NK-92 (cell line): ENCODE measurements around the gene GIMAP4.
"Not testable (repeated sequence)": the region's sequence is repeated elsewhere in the genome, so short reads cannot be mapped to it uniquely, and the experiment has no call there.

Source experiments
- DNase-seq: peaks from one replicate; lab custom pipeline; 2025; ENCODE audit not compliant: unreplicated experiment; lab: John Stamatoyannopoulos, UW

Gene GIMAP4

DNA sequence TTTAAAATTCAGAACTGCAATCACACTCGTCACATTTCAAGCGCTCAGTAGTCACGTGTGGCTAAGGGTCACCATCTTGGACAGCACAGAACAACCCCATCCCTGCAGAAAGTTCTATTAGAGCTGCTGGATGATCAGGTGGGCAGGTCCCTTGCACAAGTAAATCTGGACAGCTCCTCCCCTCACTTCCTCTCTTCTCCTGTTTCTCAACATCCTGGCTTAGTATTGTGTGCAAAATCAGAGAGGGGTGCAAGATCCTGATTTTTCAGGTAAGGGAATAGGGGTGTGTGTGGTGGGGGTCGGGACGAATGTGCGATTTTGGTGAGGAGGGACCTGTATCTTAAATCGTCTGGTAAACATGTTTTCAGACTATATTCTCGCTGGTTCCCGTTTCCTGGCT lies at the start of gene GIMAP4:
Gene GIMAP4 (plus strand): TSS at position 222 of the 400 bp plus-strand sequence. CDS start 2,512 bp downstream, outside the sequence.
- no peak for DNase-seq

DNA sequence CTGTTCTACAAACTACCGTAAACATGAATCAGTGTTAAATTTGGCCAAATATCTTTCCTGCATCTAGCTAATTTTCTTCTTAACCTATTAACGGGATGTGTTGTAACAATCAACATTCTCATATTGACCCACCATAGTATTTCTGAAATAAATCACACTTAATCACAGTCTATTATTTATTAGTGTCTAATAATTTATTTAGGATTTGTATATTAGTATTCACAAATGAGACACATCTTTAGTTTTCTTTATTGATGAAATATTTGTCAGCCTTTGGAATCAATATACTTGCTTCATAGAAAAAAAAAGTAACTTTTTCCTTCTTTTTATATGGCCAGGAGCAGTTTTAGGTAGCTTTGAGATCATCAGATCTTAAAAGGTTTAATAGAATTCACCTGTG lies 47.9 kb upstream of the GIMAP4 start:
- no peak for DNase-seq

DNA sequence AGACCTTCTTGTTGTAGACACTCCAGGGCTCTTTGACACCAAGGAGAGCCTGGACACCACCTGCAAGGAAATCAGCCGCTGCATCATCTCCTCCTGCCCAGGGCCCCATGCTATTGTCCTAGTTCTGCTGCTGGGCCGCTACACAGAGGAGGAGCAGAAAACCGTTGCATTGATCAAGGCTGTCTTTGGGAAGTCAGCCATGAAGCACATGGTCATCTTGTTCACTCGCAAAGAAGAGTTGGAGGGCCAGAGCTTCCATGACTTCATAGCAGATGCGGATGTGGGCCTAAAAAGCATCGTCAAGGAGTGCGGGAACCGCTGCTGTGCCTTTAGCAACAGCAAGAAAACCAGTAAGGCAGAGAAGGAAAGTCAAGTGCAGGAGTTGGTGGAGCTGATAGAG lies 47.0 kb upstream of the GIMAP4 start:
- DNase-seq, result no peak

DNA sequence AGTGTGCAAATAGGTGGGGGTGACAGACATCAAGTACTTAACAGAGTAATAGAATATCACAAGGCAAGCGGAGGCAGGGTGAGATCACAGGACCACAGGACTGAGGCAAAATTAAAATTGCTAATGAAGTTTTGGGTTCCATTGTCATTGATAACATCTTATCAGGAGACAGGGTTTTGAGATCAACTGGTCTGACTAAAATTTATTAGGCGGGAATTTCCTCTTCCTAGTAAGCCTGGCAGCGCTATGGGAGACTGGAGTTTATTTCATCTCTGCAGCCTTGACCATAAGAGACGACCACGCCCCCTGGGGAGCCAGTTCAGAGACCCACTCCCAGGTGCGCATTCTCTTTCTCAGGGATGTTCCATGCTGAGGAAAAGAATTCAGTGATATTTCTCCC lies 44.3 kb upstream of the GIMAP4 start:
- DNase-seq, result not testable (repeated sequence)

DNA sequence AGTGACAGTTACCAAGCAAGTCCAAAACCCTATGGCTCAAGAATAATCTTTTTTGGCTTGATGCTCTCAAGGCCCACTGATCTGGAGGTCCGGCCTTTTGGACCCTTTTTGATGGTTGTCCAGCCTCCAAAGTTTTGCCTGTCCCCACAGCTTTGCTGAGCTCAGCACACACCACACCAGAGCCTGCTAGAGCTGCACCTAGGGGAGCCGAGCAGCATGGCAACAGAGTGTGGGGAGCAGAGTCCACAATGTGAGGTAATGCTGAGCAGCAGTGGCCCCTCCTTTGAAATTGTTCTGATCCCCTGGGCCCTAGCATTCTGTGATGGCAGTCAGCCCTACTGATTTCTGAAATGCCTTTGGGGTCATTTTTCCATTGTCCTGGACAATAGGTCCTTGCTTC lies 43.2 kb upstream of the GIMAP4 start:
- no peak for DNase-seq

DNA sequence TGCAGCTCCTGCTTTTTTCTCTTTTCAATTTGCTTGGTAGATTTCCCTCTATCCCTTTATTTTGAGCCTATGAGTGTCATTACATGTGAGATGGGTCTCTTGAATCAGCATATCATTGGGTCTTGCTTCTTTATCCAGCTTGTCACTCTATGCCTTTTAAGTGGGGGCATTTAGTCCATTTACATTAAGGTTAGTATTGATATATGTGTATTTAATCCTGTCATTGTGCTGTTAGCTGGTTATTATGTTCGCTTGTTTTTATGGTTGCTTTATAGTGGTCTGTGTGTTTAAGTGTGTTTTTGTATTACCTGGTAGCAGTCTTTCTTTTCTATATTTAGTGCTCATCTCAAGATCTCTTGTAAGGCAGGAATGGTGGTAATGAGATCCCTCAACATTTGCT lies 35.5 kb upstream of the GIMAP4 start:
- no peak for DNase-seq

DNA sequence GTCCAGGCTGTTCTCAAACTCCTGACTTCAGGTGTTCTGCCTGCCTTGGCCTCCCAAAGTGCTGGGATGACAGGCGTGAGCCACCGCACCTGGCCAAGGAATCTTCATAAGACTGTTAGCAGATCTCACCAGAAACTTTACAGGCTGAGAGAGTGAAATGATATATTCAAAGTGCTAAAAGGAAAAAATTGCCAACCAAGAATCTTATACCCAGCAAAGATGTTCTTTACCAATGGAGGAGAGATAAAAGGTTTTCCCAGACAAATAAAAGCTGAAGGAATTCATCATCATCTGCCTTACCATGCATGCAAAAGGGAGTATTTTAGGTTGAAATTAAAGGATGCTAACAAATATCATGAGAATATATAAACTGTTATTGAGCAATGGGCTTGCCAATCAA lies 28.9 kb upstream of the GIMAP4 start:
- DNase-seq, result no peak

DNA sequence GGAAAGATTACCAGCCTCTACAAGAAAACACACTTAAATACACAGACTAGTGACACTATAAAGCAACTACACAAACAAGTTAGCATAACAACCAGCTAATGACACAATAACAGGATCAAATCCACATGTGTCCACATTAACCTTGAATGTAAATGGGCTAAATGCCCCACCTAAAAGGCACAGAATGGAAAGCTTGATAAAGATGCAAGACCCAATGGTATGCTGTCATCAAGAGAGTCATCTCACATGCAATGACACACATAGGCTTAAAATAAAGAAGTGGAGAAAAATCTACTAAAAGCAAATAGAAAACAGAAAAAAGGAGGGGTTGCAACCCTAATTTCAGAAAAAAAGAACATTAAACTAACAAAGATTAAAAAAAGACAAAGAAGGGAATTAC lies 14.0 kb upstream of the GIMAP4 start:
- no peak for DNase-seq

DNA sequence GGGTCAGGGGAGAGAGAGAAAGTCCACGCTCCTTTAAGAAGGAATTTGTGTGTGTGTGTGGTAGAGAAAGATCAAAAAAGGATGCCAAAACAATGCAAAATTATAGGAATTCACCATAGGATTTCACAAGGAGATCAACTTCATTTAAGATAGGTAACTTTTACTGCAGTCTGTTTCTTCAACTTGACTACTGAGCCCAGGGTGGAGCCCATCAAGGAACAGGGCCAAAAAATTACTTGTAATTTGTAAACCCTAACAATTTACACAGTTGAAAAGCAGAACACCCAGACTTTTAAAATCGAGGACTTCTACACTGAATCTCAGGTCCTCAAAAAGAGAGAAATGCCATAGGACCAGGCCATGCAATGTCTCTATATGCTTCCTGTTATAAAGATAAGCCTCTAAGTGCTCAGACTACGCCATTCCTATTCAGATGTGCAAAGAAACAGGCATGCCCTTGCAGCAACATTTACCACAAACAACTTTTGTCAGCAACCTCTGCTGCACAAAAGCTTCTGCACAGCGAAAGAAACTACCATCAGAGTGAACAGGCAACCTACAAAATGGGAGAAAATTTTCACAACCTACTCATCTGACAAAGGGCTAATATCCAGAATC lies 10.6 kb upstream of the GIMAP4 start:
- no peak for DNase-seq

DNA sequence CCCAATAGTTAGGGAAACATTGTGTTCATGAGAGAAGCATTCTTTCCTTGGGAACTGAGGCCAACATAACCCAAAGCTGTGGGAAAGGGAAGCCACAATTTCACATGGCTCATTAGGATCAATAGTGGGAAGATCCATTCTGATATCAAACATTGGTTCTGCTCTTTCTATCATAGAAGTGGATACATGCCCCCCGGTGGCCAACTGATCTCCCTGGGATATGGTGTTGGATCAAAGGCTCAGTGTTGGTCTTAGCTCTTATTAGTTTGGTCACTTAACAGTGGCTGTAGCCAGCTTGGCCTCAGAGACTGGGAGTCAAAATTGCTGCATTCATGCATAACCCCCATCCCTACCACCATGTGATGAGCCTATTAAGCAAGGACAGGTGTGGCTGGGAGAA lies 6.7 kb upstream of the GIMAP4 start:
- DNase-seq, result no peak

DNA sequence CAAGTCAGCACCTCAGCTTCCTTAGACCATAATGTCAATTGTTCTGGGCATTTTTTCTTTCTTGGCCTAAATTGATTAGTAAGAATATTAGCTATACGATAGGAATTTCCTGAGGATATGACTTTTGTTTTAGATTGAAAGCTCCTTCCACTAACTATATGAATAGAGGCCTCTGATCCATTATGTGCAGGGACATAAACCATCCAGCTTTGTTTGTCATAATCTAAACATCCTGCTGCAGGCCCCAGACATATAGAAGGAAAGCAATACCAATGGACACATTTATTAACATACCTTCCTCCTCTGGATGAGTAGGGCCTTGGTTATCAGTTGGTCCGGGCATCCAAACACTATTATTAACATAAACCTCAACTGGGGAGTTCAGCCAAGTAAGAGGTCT lies 4.3 kb upstream of the GIMAP4 start:
- DNase-seq, result no peak

DNA sequence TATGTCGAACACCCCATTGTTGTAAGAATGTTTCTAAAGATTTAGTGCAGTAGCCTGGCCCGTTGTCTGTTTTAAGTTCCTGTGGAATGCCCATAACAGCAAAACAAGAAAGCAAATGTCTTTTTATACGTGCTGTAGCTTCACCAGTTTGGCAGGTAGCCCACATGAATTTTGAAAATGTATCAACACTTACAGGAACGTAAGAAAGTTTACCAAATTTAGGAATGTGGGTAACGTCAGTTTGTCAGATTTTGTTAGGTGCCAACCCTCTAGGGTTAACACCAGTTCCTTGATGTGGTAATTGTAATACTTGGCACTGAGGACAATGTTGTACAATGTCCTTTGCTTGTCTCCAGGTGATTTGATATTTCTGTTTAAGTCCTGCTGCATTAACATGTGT lies 3.2 kb upstream of the GIMAP4 start:
- no peak for DNase-seq

DNA sequence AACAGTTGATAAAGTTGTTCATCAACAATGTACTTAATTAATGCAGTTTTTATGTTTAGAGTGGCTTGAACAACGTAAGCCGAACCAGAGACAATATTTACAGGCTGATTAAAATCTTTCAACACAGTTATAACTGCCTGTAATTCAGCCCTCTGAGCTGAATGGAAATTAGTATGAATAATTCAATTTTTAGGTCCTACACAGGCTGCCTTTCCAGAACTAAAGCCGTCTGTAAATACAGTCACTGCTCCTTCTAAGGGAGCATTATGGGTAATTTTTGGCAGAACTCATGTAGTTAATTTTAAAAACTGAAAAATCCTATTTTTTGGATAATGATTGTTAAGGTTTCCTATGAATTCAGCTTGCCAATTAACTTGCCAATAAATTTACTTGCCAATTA lies 2.6 kb upstream of the GIMAP4 start:
- DNase-seq, result no peak

DNA sequence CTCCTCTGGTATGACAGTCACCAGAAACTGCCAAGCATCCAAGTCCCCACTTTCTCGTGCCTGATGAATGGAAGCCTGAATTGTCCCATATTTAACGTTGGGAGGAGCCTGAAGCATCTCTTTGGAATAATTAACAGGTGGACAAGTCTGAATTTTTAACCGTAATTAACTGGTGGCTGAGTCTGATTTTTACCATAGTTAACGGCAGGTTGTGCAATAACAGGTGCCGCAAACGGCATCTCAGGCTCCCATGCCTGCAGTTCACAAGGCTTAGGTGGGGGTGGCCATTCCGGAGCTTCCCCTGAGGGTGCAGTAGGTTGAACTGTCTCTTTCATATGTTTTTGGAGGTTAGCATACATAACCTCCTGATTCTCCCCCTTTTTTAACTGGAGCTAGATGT lies 2.0 kb upstream of the GIMAP4 start:
- DNase-seq, result no peak

DNA sequence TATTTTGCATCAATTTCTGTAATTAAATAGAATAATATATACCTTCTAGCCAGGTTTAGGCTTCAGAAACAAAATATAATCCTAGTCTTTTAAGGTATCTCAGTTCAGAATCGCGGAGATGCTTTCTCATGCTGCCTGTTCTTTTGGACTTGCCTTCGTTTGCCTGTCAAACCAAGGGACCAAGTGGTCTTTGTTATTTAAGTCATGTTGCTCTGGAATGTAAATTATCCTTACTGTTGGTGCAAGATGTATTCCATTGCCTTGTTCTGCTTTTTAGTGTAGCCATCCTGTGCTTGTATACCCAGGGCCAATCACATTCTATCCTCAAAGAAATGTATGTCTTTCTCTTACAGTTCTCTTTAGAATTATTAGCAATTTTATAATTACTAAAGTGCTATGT lies 1.1 kb upstream of the GIMAP4 start:
- no peak for DNase-seq

DNA sequence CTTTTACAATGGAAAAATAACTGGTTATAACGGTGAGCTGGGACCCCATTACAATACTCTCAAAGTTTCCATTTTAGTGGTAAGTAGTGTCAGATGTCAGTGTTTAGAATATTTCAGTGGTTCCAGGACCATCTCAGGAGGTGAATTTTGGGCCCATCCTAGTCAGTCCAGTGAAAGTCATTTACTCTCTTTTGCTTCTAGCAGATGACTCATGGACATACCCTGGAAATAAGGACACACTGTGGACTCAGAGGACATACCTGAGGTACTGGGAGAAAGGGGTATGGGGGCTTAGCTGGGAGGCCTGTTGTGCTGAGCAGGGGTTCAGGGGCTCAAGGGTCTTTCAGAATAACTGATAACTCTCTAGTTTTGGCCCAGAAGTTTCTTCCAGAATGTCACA lies 618 bp upstream of the GIMAP4 start:
- no peak for DNase-seq

DNA sequence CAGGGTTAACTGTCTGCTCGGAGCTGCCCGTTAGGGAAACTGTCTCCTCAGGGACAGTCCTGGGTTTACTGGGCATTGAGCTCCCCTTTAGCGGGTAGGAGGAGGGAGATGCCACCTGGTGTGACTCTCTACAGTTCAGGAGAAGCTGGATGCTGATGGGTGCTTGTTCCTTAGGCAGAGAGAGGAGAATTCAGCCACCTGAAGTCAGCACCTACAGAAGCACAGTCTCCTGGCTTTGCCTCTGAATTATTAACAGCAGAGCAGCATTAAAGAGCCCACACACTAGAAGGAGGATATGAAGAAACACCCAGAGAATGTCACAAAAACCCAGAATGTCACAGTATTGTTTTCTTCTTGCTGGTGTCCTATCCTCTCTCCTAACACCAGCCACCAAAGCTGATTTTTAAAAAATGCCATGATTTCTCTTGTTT lies 696 bp downstream of the GIMAP4 start:
- DNase-seq, result no peak

DNA sequence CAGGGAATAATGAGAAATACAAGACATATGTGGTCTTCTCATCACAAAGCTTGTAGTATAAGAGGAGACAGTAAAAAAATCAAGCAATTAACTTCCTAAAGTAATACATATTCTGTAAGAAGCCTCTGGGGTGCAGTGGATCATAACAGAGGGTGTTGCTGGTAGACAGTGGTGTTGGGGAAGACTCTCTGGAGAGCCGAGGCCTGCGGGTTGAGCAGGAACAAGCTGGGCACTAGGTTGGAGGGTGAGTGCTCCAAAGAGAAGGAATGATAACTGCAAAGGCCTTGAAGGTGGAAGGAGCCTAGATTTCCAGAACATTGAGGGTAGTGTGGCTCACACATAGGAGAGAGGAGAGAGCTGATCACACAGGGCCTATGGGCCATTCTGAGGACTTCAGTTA lies 1.5 kb downstream of the GIMAP4 start:
- DNase-seq, result no peak

DNA sequence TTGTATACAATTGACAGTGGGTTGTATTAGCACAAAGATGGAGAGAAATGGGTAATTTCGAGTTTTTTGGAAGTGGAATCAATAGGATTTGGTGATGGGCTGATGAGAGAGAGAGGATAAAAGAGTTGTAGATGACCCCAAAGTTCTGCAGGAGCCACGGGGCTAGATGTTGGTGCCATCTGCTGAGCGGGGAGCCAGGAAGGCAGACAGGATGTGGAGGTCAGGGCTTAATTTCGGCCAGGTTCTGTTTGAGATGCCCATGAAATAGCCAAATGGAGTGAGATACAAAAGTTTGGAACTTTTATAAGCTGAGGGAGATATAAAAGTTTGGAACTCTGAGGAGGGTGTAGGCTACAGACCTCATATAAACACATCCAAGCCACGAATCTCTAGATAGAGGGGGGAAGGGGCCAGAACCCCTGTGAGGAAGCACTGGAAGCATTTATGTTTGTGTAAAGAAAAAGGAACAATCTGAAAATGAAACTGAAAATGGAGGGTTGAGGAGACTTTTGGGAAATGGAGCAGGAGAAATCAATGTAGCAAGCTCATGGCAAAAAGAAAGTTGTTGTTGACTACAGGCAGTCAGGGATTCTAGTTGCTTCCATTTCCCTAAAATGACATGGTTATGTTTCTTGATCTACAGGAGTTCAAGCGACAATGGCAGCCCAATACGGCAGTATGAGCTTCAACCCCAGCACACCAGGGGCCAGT lies 2.2 kb downstream of the GIMAP4 start:
- no peak for DNase-seq

DNA sequence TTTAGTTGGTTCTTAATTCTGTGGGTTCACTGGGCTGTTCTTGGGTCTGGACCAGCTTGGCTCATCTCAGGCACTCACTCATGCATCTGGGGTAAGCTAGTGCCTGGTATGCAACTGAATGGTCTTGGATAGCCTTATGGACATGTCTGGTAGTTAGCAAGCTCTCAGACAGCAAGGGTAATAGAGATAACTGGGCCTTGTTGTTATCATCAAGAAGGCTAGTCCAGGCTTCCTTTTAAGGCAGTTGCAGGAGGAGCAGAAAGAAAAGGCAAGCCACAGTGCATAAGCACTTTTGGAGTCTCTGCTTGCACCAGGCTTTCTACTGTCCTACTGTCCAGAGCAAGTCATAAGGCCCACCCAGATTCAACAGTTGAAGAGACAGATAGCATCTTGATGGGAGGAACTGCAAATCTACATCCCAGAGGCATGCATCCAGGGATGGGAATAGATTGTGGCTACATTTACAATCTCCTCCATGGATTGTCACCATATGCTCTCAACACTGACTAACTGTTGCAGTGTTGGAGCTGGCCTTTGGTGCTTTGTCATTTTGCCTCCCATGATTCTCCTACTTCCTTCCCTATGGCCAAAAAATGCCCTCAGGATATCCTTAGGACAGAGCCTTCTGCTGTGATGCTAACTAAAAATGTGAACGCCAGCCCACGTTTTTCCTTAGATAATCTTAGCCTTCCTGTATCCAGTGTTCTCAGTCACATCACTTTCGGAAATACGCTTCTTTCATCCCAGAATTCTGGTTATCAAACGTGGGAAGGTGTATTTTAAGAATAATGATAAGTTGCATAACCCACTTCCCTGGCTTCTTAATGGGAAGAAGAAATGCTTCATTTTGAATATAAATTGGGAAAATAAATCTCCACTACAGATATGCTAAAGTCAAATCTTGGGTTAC lies 3.6 kb downstream of the GIMAP4 start:
- DNase-seq, result no peak

DNA sequence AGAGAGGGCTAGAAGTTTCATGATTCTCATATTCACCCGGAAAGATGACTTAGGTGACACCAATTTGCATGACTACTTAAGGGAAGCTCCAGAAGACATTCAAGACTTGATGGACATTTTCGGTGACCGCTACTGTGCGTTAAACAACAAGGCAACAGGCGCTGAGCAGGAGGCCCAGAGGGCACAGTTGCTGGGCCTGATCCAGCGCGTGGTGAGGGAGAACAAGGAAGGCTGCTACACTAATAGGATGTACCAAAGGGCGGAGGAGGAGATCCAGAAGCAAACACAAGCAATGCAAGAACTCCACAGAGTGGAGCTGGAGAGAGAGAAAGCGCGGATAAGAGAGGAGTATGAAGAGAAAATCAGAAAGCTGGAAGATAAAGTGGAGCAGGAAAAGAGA lies 5.3 kb downstream of the GIMAP4 start:
- DNase-seq, result no peak
